PFSK-1 (cell line): ENCODE data around the gene BLOC1S1.

ENCODE experiments used
- FOXP2 ChIP-seq: optimal IDR thresholded peaks from 2 replicates; pipeline ENCODE3; 2011; ENCODE audit warnings: borderline replicate concordance, control low read depth, inconsistent platforms; ENCODE audit not compliant: insufficient read depth; ENCODE audit errors: extremely low read length, extremely low read depth
- POLR2AphosphoS5 ChIP-seq: IDR thresholded peaks from 2 replicates; pipeline ENCODE4 v1.6.1; 2012; ENCODE audit warnings: low read depth, mild to moderate bottlenecking, control low read depth, low read length, moderate library complexity
- SIN3A ChIP-seq: IDR thresholded peaks from 2 replicates; pipeline ENCODE4 v1.6.1; 2012; ENCODE audit warnings: mild to moderate bottlenecking, low read length, moderate library complexity, borderline replicate concordance; ENCODE audit not compliant: insufficient read depth
- TAF1 ChIP-seq: IDR thresholded peaks from 2 replicates; pipeline ENCODE4 v1.6.1; 2012; ENCODE audit warnings: low read length, control low read depth, borderline replicate concordance; ENCODE audit not compliant: insufficient read depth
- TF ChIP-seq, protein P1 (sequence below), 2 experiments: IDR thresholded peaks; 2 replicates each; pipeline versions ENCODE4 v1.6.1 to v1.8.0; 2011 to 2012; ENCODE audit warnings: low read depth in 2 of 2, low read length in 2 of 2, control low read depth in 1 of 2, inconsistent platforms in 1 of 2, mild to moderate bottlenecking in 1 of 2, moderate library complexity in 1 of 2; ENCODE audit not compliant: insufficient read depth in 1 of 2

Gene BLOC1S1

DNA sequence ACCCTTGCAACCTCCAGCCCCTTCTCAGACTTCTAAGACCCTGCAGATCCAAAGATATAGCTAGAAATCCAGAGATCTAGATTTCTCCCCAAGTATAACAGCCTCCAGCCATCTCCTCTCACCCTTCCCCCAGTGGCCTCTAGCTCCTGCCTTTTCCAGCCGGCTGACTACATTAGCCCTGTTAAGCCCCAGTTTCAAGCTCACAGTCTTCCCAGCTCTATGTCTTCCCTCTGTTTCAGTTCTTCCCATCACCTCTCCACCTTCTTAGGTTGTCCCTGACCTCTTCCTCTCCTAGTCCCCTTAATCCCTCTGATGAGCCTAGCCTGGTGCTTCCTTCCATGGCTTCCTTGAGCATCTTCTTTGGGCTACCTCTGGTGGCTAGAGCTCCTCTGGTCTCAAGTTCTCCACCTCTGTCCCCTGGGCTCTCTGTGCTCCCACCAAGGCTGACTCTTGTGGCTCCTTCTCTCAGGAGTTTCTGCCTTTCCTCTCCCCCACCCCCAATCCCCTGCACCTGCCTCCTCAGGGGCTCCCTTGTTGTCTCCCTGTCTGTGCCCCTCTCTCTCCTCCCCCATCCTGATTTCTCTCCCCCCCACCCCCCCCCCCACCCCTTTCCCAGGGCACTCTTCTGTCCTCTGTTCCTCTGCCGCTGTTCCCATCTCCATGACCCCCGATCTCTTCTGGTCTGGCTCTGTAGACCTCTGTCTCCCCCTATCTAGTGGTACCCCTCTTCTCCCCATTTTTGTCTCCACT is 26.3 kb downstream of the BLOC1S1 start:
- no peak for TF ChIP-seq FOXP2
- TF ChIP-seq SIN3A = no peak

DNA sequence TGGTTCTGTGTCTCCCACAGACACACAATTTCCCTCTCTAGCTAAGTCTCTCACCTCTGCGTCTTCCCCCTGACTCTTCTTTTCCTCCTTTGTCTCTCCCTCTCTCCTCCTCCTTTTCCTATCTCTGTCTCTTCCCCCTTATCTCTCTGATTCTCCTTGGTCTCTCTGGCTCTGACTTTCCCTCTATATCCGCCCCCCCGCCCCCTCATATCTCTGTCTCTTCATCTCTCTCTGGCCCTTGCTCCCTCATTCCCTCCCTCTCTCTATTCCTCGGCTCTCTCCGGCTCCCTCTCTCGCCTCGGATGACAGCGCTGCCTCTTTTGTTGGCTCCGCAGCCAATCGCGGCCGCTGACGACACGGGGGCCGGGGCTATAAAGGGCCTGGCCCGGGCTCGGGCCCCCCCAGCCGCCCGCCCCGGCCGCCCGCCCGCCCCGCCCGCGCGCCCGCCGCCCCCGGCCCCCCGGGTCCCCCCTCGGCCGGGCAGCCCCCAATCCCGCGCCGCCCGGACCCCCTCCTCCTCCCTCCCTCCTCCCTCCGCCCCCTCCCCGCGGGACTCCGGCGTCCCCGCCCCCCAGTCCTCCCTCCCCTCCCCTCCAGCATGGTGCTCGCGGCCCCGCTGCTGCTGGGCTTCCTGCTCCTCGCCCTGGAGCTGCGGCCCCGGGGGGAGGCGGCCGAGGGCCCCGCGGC is 27.0 kb downstream of the BLOC1S1 start, which contains the start of gene GDF11:
GDF11 (plus strand) TSS at position 404 of the 687 bp plus-strand sequence; CDS start at position 599, 195 bp downstream.
- TF ChIP-seq FOXP2 = no peak
- peak; percentile 83; the same call in 1 of the 2 replicates for TF ChIP-seq TAF1
- 0 out of 2 replicates have a peak, but pooled peaks have one; percentile 49 for TF ChIP-seq SIN3A
- peak; percentile 53; the same call in 1 of the 2 replicates for TF ChIP-seq POLR2AphosphoS5
- TF ChIP-seq, protein P1, sequence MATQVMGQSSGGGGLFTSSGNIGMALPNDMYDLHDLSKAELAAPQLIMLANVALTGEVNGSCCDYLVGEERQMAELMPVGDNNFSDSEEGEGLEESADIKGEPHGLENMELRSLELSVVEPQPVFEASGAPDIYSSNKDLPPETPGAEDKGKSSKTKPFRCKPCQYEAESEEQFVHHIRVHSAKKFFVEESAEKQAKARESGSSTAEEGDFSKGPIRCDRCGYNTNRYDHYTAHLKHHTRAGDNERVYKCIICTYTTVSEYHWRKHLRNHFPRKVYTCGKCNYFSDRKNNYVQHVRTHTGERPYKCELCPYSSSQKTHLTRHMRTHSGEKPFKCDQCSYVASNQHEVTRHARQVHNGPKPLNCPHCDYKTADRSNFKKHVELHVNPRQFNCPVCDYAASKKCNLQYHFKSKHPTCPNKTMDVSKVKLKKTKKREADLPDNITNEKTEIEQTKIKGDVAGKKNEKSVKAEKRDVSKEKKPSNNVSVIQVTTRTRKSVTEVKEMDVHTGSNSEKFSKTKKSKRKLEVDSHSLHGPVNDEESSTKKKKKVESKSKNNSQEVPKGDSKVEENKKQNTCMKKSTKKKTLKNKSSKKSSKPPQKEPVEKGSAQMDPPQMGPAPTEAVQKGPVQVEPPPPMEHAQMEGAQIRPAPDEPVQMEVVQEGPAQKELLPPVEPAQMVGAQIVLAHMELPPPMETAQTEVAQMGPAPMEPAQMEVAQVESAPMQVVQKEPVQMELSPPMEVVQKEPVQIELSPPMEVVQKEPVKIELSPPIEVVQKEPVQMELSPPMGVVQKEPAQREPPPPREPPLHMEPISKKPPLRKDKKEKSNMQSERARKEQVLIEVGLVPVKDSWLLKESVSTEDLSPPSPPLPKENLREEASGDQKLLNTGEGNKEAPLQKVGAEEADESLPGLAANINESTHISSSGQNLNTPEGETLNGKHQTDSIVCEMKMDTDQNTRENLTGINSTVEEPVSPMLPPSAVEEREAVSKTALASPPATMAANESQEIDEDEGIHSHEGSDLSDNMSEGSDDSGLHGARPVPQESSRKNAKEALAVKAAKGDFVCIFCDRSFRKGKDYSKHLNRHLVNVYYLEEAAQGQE (IDR thresholded peaks at IDR 0.05; ENCODE audit: insufficient read depth in 1 of 2, low read depth in 2 of 2, low read length in 2 of 2) = no peak

DNA sequence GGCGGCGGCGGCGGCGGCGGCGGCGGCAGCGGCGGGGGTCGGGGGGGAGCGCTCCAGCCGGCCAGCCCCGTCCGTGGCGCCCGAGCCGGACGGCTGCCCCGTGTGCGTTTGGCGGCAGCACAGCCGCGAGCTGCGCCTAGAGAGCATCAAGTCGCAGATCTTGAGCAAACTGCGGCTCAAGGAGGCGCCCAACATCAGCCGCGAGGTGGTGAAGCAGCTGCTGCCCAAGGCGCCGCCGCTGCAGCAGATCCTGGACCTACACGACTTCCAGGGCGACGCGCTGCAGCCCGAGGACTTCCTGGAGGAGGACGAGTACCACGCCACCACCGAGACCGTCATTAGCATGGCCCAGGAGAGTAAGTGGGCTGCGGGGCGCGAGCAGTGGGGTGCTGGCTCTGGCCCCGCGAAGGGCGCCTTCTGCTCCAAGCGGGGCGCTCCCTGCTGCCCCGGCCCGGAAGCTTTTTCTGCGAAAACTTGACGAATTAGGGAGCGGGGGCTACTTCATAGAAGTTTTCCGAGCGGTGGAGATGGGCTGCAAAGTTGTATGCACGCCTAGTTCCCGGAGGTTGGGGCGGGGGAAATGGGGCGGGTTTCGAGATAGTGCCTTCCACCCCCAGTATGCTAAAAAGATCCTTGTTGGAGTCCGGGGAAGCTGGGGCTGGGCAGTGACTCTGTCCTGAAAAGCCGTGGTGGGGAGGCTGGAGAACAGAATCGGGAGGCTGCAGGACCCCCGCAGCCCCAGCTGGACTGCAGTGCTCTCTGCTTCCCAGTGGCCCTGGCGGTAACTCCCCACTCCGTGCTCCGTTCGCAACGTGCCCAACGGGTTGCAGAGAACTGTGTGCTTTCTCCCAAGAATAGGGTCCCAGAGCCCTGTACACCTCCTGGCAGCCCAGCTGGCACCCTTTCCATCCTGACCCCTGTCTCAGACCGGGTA is 27.8 kb downstream of the BLOC1S1 start:
- TF ChIP-seq, protein P1 (IDR thresholded peaks at IDR 0.05; ENCODE audit: insufficient read depth in 1 of 2, low read depth in 2 of 2, low read length in 2 of 2) = 0 out of 4 replicates have a peak, but pooled peaks of 1 of the 2 experiments have one; percentile 31
- TF ChIP-seq POLR2AphosphoS5 = no peak
- 0 out of 2 replicates have a peak, but pooled peaks have one; percentile 23 for TF ChIP-seq TAF1
- peak; percentile 24; the same call in 1 of the 2 replicates for TF ChIP-seq SIN3A

DNA sequence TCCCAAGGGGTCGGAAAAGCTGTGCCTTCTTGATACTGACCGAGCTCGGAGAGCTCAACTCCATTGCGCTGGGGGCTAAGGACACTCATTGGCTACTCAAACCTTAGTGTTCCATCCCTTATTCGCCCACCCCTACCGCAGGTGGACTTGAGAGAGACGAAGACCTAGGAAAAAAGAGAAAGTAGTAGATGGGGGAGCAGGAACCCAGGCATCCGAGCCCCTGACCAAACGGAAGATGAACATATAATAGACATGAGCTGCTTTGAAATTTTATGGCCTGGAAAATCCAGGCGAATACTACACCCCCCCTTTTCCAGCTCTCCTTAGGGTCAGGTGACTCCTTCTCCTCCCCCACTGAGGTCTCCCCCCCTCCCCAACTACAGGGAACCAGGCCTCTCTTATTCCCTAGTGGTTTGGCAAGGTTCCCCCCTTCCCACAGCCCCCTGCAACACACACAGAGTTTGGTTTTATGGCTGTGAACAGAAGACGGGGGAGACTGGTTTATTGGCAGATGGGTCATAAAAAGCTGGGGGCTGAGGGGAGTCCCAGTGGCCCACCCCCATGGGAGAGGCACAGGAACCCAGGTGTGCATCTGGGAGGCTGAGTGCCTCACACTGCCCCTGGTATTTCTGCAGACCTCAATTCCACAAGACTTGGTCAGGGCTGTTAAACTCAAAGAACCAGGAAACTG is 28.6 kb downstream of the BLOC1S1 start:
- TF ChIP-seq SIN3A (no peak), FOXP2 (no peak), POLR2AphosphoS5 (no peak), TAF1 (no peak)
- TF ChIP-seq, protein P1 (IDR thresholded peaks at IDR 0.05; ENCODE audit: insufficient read depth in 1 of 2, low read depth in 2 of 2, low read length in 2 of 2) = no peak
